ENCODE measurements around the gene SORCS2. TPM values are rescaled to one million over a fixed set of nuclear protein-coding genes. Genes with fewer than 3 reads are reported as not detected.

Gene SORCS2
- polyA plus RNA-seq, 1 of the 3 experiments (the other 2 are of a cell fraction): 1.6 TPM

GRCh38 chr4:7364979-7365378 is 172.6 kb downstream of the SORCS2 start:
- Histone ChIP-seq H3K4me3 (ENCODE audit: low read depth in 2 of 2, low read length in 1 of 2) (no peak overlapping the region), H2AFZ (ENCODE audit: low read depth) (no peak overlapping the region), H3F3A (replicated peaks; ENCODE audit: insufficient read depth) (no peaks in the 10 kb centered on the region), H3K27me3 (ENCODE audit: insufficient read depth) (peaks cover 14% of the 10 kb centered on the region; the same call in 1 of the 2 replicates), H3K9ac (no peak overlapping the region), H3K79me2 (ENCODE audit: insufficient read depth) (no peaks in the 10 kb centered on the region), H3K4me2 (no peak overlapping the region), H3K27ac (ENCODE audit: low read depth in 2 of 2, low read length in 1 of 2) (no peak overlapping the region), H3K9me3 (no peaks in the 10 kb centered on the region), H4K20me1 (ENCODE audit: insufficient read depth) (no peaks in the 10 kb centered on the region), H3K36me3 (replicated peaks in 1 of 2; ENCODE audit: control insufficient read depth in 1 of 2, insufficient read depth in 2 of 2, low read length in 1 of 2) (no peaks in the 10 kb centered on the region), H3K9me2 (no peaks in the 10 kb centered on the region), H3K4me1 (ENCODE audit: control insufficient read depth in 1 of 2, insufficient read depth in 2 of 2, low read depth in 1 of 2, low read length in 1 of 2) (peaks cover 0 to 22% of the 10 kb centered on the region in 2 experiments; a peak in 1 of 4 replicates)
- TF ChIP-seq FOXM1 (IDR thresholded peaks at IDR 0.05; ENCODE audit: low read depth): no peak
- no peak for TF ChIP-seq REST (IDR thresholded peaks at IDR 0.05; ENCODE audit: low read depth, low read length)
- no peak for TF ChIP-seq SMC3 (IDR thresholded peaks at IDR 0.05; ENCODE audit: low read depth, low read length)
- no peak for TF ChIP-seq RFX5 (IDR thresholded peaks at IDR 0.05; ENCODE audit: low read length)
- TF ChIP-seq JUND (IDR thresholded peaks at IDR 0.05): no peak
- no peak for TF ChIP-seq TAF1 (IDR thresholded peaks at IDR 0.05; ENCODE audit: borderline replicate concordance, low read depth, low read length)
- TF ChIP-seq, protein P1, sequence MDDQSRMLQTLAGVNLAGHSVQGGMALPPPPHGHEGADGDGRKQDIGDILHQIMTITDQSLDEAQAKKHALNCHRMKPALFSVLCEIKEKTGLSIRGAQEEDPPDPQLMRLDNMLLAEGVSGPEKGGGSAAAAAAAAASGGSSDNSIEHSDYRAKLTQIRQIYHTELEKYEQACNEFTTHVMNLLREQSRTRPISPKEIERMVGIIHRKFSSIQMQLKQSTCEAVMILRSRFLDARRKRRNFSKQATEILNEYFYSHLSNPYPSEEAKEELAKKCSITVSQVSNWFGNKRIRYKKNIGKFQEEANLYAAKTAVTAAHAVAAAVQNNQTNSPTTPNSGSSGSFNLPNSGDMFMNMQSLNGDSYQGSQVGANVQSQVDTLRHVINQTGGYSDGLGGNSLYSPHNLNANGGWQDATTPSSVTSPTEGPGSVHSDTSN (IDR thresholded peaks at IDR 0.05): no peak
- no peak for TF ChIP-seq TEAD4 (IDR thresholded peaks at IDR 0.05; ENCODE audit: borderline replicate concordance, insufficient read depth)
- TF ChIP-seq FOSL2 (IDR thresholded peaks at IDR 0.05; ENCODE audit: borderline replicate concordance, low read depth): no peak
- TF ChIP-seq SIN3A (IDR thresholded peaks at IDR 0.05; ENCODE audit: borderline replicate concordance, low read depth, low read length): no peak
- no peak for TF ChIP-seq EZH2phosphoT487 (IDR thresholded peaks at IDR 0.05; ENCODE audit: borderline replicate concordance, low read depth)
- no peak for TF ChIP-seq MEF2A (IDR thresholded peaks at IDR 0.05; ENCODE audit: borderline replicate concordance, low read depth)
- TF ChIP-seq RAD21 (IDR thresholded peaks at IDR 0.05; ENCODE audit: low read length): no peak
- no peak for TF ChIP-seq GABPA (IDR thresholded peaks at IDR 0.05; ENCODE audit: low read depth)
- no peak for TF ChIP-seq TCF12 (IDR thresholded peaks at IDR 0.05)
- DNase-seq: no peak
- WGBS (ENCODE audit: low lambda C conversion rate): 50% methylated on average over 4 of the region's 5 CpGs
- CTCF ChIA-PET: interaction anchor here (1.1 to 1.6 kb wide), 3 partner anchors 29 to 354 kb away, joined by 3 to 4 read pairs (median 4); no protein-coding TSS in a partner anchor
- POLR2A ChIA-PET: no interaction called here

Data from SK-N-SH (cell line).